ENCODE data around the gene ELL2. TPM values are rescaled to one million over a fixed set of nuclear protein-coding genes. Genes with fewer than 3 reads are reported as not detected.

Gene ELL2
- total and polyA plus RNA-seq, 2 of the 13 experiments (the other 11 are each of a cell fraction or from before 2014, with no cell fraction given), result 78.9 to 97.1 TPM

- TF ChIP-seq PRDM4 (CRISPR knock-in tag; IDR thresholded peaks at IDR 0.05; ENCODE audit: borderline replicate concordance) (no peak), NFYB (CRISPR knock-in tag; IDR thresholded peaks at IDR 0.05) (no peak), SAFB2 (CRISPR knock-in tag; IDR thresholded peaks at IDR 0.05; ENCODE audit: borderline replicate concordance, low read depth) (no peak), NONO (IDR thresholded peaks at IDR 0.05) (no peak), NONO (CRISPR knock-in tag; conservative IDR thresholded peaks at IDR 0.05) (peak; percentile 63), ZFYVE20 (CRISPR knock-in tag; IDR thresholded peaks at IDR 0.05; ENCODE audit: borderline replicate concordance, low read depth) (no peak), ZNF12 (CRISPR knock-in tag; IDR thresholded peaks at IDR 0.05) (no peak; the same call in 1 of the 2 replicates), PLRG1 (conservative IDR thresholded peaks at IDR 0.05) (no peak), TEAD2 (CRISPR knock-in tag; IDR thresholded peaks at IDR 0.05) (no peak), NR2F2 (IDR thresholded peaks at IDR 0.05; ENCODE audit: borderline replicate concordance, low read depth) (peak; percentile 65), MTERF4 (CRISPR knock-in tag; IDR thresholded peaks at IDR 0.05) (no peak), ZKSCAN1 (IDR thresholded peaks at IDR 0.05; ENCODE audit: low read length) (no peak), PAF1 (CRISPR knock-in tag; IDR thresholded peaks at IDR 0.05) (no peak), CEBPB (IDR thresholded peaks at IDR 0.05; ENCODE audit: borderline replicate concordance, low read depth, low read length) (no peak), ZNF30 (CRISPR knock-in tag; IDR thresholded peaks at IDR 0.05) (no peak), CCAR2 (optimal IDR thresholded peaks at IDR 0.05; ENCODE audit: low read depth, low read length) (no peak), ZNF713 (CRISPR knock-in tag; IDR thresholded peaks at IDR 0.05) (no peak), MAX (IDR thresholded peaks at IDR 0.05) (peak; percentile 30; the same call in 1 of the 2 replicates), NFE2L2 (IDR thresholded peaks at IDR 0.05; ENCODE audit: low read length) (no peak), SNAI1 (CRISPR knock-in tag; IDR thresholded peaks at IDR 0.05; ENCODE audit: borderline replicate concordance) (no peak), ZKSCAN8 (CRISPR knock-in tag; IDR thresholded peaks at IDR 0.05; ENCODE audit: borderline replicate concordance) (no peak), ZNF746 (CRISPR knock-in tag; IDR thresholded peaks at IDR 0.05) (no peak), ZBTB21 (CRISPR knock-in tag; IDR thresholded peaks at IDR 0.05) (no peak), KDM5B (CRISPR knock-in tag; IDR thresholded peaks at IDR 0.05; ENCODE audit: borderline replicate concordance) (no peak), SNAPC2 (CRISPR knock-in tag; IDR thresholded peaks at IDR 0.05) (no peak)
- TF ChIP-seq, protein P1, sequence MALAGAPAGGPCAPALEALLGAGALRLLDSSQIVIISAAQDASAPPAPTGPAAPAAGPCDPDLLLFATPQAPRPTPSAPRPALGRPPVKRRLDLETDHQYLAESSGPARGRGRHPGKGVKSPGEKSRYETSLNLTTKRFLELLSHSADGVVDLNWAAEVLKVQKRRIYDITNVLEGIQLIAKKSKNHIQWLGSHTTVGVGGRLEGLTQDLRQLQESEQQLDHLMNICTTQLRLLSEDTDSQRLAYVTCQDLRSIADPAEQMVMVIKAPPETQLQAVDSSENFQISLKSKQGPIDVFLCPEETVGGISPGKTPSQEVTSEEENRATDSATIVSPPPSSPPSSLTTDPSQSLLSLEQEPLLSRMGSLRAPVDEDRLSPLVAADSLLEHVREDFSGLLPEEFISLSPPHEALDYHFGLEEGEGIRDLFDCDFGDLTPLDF (CRISPR knock-in tag; IDR thresholded peaks at IDR 0.05), result no peak
Observed at GRCh38 chr5:95988094-95988493, 26.4 kb upstream of the ELL2 start (continued).

Measured in HepG2 (cell line).